ENCODE results near the gene SIX1. TPM values are rescaled to one million over a fixed set of nuclear protein-coding genes. Genes with fewer than 3 reads are reported as not detected.

The SIX1 gene
- total and polyA plus RNA-seq, 2 of the 13 experiments (the other 11 are each of a cell fraction or from before 2014, with no cell fraction given) = 1.7 to 6.5 TPM

DNA sequence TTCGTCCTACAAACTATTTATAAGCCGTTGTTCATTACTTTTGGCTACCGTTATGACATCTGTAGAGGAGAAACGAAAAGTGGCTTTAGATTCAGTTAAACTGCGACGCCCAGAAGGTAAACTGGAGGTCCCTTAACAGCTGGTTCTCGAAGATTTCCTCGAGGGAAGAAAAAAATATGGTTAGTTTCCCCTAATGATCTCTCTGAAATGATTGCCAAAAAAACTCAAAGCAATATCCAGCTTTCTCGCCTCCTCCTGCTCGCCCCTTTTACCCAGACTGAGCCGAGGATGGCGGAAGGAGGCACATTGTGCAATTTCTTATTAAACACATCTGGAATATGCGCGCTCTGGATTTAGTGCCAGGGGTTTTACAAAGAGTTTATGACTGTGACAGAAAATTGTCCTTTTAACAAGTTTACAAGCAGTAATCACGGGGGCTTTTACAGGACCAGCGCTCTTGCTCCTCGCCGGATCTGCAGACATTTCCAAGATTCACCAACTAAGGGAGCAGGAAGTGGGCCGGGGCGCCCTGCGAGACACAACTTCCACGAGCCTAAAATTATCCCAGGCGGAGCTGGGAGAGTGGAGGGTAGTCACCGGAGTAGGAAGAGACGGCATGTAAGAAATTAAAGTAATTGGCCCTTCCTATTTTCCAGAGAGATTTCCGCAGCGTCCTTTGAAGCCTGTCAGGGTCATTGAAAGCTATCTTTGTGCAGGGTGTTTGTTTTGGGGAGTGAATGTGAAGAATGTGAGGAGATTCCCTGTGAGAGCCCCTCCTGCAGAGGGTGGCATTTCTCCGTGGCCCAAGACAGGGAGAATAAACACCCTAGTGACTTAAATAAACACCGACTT, 5.6 kb downstream of the SIX1 start (continued):
- TF ChIP-seq, protein P1, sequence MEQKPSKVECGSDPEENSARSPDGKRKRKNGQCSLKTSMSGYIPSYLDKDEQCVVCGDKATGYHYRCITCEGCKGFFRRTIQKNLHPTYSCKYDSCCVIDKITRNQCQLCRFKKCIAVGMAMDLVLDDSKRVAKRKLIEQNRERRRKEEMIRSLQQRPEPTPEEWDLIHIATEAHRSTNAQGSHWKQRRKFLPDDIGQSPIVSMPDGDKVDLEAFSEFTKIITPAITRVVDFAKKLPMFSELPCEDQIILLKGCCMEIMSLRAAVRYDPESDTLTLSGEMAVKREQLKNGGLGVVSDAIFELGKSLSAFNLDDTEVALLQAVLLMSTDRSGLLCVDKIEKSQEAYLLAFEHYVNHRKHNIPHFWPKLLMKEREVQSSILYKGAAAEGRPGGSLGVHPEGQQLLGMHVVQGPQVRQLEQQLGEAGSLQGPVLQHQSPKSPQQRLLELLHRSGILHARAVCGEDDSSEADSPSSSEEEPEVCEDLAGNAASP (CRISPR knock-in tag; IDR thresholded peaks at IDR 0.05; ENCODE audit: borderline replicate concordance) = peak; percentile 12; the same call in 1 of the 2 replicates
- TF ChIP-seq ZBTB33 (CRISPR knock-in tag; IDR thresholded peaks at IDR 0.05) (peak; percentile 18; the same call in 1 of the 2 replicates), PAX8 (CRISPR knock-in tag; IDR thresholded peaks at IDR 0.05; ENCODE audit: borderline replicate concordance) (no peak), ZNF639 (CRISPR knock-in tag; conservative IDR thresholded peaks at IDR 0.05) (no peak), ZNF337 (CRISPR knock-in tag; IDR thresholded peaks at IDR 0.05; ENCODE audit: borderline replicate concordance, low read depth) (no peak), RAD51 (IDR thresholded peaks at IDR 0.05; ENCODE audit: borderline replicate concordance) (no peak), ZNF552 (CRISPR knock-in tag; IDR thresholded peaks at IDR 0.05; ENCODE audit: borderline replicate concordance) (no peak), RARA (CRISPR knock-in tag; IDR thresholded peaks at IDR 0.05) (peak; percentile 37; the same call in 1 of the 2 replicates), ZBTB7B (CRISPR knock-in tag; IDR thresholded peaks at IDR 0.05) (peak; percentile 71; the same call in 1 of the 2 replicates), KLF11 (CRISPR knock-in tag; IDR thresholded peaks at IDR 0.05) (no peak), ASH2L (IDR thresholded peaks at IDR 0.05; ENCODE audit: insufficient read length, low read depth, low read length) (peak; percentile 42), NCOA2 (CRISPR knock-in tag; IDR thresholded peaks at IDR 0.05) (peak; percentile 63), ZNF24 (IDR thresholded peaks at IDR 0.05) (no peak), NAIF1 (CRISPR knock-in tag; IDR thresholded peaks at IDR 0.05; ENCODE audit: borderline replicate concordance) (no peak), TEF (CRISPR knock-in tag; IDR thresholded peaks at IDR 0.05) (no peak)
- TF ChIP-seq, protein P2, sequence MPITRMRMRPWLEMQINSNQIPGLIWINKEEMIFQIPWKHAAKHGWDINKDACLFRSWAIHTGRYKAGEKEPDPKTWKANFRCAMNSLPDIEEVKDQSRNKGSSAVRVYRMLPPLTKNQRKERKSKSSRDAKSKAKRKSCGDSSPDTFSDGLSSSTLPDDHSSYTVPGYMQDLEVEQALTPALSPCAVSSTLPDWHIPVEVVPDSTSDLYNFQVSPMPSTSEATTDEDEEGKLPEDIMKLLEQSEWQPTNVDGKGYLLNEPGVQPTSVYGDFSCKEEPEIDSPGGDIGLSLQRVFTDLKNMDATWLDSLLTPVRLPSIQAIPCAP (CRISPR knock-in tag; IDR thresholded peaks at IDR 0.05; ENCODE audit: low read depth) = no peak
- TF ChIP-seq, protein P3, sequence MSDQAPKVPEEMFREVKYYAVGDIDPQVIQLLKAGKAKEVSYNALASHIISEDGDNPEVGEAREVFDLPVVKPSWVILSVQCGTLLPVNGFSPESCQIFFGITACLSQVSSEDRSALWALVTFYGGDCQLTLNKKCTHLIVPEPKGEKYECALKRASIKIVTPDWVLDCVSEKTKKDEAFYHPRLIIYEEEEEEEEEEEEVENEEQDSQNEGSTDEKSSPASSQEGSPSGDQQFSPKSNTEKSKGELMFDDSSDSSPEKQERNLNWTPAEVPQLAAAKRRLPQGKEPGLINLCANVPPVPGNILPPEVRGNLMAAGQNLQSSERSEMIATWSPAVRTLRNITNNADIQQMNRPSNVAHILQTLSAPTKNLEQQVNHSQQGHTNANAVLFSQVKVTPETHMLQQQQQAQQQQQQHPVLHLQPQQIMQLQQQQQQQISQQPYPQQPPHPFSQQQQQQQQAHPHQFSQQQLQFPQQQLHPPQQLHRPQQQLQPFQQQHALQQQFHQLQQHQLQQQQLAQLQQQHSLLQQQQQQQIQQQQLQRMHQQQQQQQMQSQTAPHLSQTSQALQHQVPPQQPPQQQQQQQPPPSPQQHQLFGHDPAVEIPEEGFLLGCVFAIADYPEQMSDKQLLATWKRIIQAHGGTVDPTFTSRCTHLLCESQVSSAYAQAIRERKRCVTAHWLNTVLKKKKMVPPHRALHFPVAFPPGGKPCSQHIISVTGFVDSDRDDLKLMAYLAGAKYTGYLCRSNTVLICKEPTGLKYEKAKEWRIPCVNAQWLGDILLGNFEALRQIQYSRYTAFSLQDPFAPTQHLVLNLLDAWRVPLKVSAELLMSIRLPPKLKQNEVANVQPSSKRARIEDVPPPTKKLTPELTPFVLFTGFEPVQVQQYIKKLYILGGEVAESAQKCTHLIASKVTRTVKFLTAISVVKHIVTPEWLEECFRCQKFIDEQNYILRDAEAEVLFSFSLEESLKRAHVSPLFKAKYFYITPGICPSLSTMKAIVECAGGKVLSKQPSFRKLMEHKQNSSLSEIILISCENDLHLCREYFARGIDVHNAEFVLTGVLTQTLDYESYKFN (CRISPR knock-in tag; conservative IDR thresholded peaks at IDR 0.05) = peak; percentile 57; the same call in 1 of the 2 replicates
